GM23338 (cell line): ENCODE measurements around the gene HSPA14. TPM values are rescaled to one million over a fixed set of nuclear protein-coding genes. Genes with fewer than 3 reads are reported as not detected.
A peak's percentile ranks its signal among the peaks of the same experiment; 100 is the strongest.

Experiments used
- ATAC-seq: fragments of 200-7000 bp; cut with Tn5 transposase; 3 replicates; pipeline ENCODE4 v1.9.1; 2020
- DNase-seq: peaks from one replicate; pipeline ENCODE4 v3.0.0-alpha.2; 2015; ENCODE audit warnings: low spot score
- H2AFZ ChIP-seq: fragments of 200-600 bp; sonication (generic); 2 replicates; pipeline ENCODE4 v1.8.0; 2016; ENCODE audit warnings: antibody characterized with exemption, mild to moderate bottlenecking, moderate library complexity
- H3F3A ChIP-seq: fragments of 200-600 bp; sonication (generic); replicated peaks from 2 replicates; pipeline ENCODE4 v1.8.0; 2017; ENCODE audit warnings: antibody characterized with exemption, mixed run types, low read depth
- H3K27ac ChIP-seq: fragments of 200-600 bp; sonication (generic); 2 replicates; pipeline ENCODE4 v1.6.1; 2016; ENCODE audit warnings: low read depth
- H3K27me3 ChIP-seq: fragments of 200-600 bp; sonication (generic); 2 replicates; pipeline ENCODE4 v1.8.0; 2016; ENCODE audit warnings: mild to moderate bottlenecking, mixed run types, moderate library complexity; ENCODE audit not compliant: insufficient read depth
- H3K36me3 ChIP-seq: fragments of 200-600 bp; sonication (generic); 2 replicates; pipeline ENCODE4 v1.8.0; 2016; ENCODE audit warnings: mild to moderate bottlenecking; ENCODE audit not compliant: insufficient read depth
- H3K4me1 ChIP-seq: fragments of 200-600 bp; sonication (generic); 2 replicates; pipeline ENCODE4 v1.8.0; 2016; ENCODE audit warnings: mild to moderate bottlenecking, moderate library complexity; ENCODE audit not compliant: insufficient read depth
- H3K4me2 ChIP-seq: fragments of 200-600 bp; sonication (generic); 2 replicates; pipeline ENCODE4 v1.7.1; 2017; ENCODE audit warnings: mixed run types
- H3K4me3 ChIP-seq: fragments of 200-600 bp; sonication (generic); 2 replicates; pipeline ENCODE4 v1.6.1; 2016; ENCODE audit warnings: mixed run types
- H3K79me2 ChIP-seq: fragments of 200-600 bp; sonication (generic); replicated peaks from 2 replicates; pipeline ENCODE4 v1.8.0; 2017; ENCODE audit warnings: mild to moderate bottlenecking; ENCODE audit not compliant: insufficient read depth
- H3K9me2 ChIP-seq: fragments of 200-600 bp; sonication (generic); 2 replicates; pipeline ENCODE4 v1.8.0; 2017; ENCODE audit not compliant: insufficient read depth
- H4K20me1 ChIP-seq: fragments of 200-600 bp; sonication (generic); replicated peaks from 2 replicates; pipeline ENCODE4 v1.8.0; 2017; ENCODE audit warnings: mild to moderate bottlenecking; ENCODE audit not compliant: insufficient read depth
- H3K27ac Mint-ChIP-seq: 2 replicates; pipeline ENCODE4 v1.8.0; 2020; ENCODE audit warnings: inconsistent platforms, mild to moderate bottlenecking, moderate library complexity, mixed read lengths
- H3K27me3 Mint-ChIP-seq: 3 replicates; pipeline ENCODE4 v1.8.0; 2022; ENCODE audit warnings: low read depth, mild to moderate bottlenecking, moderate library complexity, mixed read lengths, inconsistent platforms; ENCODE audit not compliant: insufficient read depth, poor library complexity
- H3K36me3 Mint-ChIP-seq: 3 replicates; pipeline ENCODE4 v1.8.0; 2021; ENCODE audit warnings: low read depth, mild to moderate bottlenecking, inconsistent platforms, moderate library complexity, mixed read lengths
- H3K4me1 Mint-ChIP-seq: 3 replicates; pipeline ENCODE4 v1.8.0; 2020; ENCODE audit warnings: mild to moderate bottlenecking, inconsistent platforms, mixed read lengths
- H3K4me3 Mint-ChIP-seq: 3 replicates; pipeline ENCODE4 v1.8.0; 2021; ENCODE audit warnings: moderate library complexity, mild to moderate bottlenecking, inconsistent platforms, mixed read lengths
- H3K9me3 Mint-ChIP-seq: 3 replicates; pipeline ENCODE4 v1.8.0; 2020; ENCODE audit warnings: moderate library complexity, mild to moderate bottlenecking, inconsistent platforms, mixed read lengths
- CREB1 ChIP-seq: fragments of 250-450 bp; sonication (Bioruptor Pico); IDR thresholded peaks from 2 replicates; pipeline ENCODE4 v1.5.0; 2020; ENCODE audit warnings: low read depth, mild to moderate bottlenecking, moderate library complexity
- ETS1 ChIP-seq: IDR thresholded peaks from 2 replicates; pipeline ENCODE4 v1.6.1; 2016; ENCODE audit warnings: antibody characterized with exemption
- POLR2AphosphoS5 ChIP-seq: IDR thresholded peaks from 2 replicates; pipeline ENCODE4 v1.6.1; 2016; ENCODE audit warnings: antibody characterized with exemption, low read depth
- long read RNA-seq: library from polyadenylated mRNA; unstranded; transcript quantifications from one replicate; pipeline ENCODE4 v2.0.0, GENCODE V29; 2020; ENCODE audit not compliant: unreplicated experiment
- polyA plus RNA-seq: library from polyadenylated mRNA; unstranded; fragments of >200 nt; fragmentation: Nextera tagmentation; extraction: Ambion mirVana; gene quantifications from 2 replicates; pipeline ENCODE4 v1.2.1, GENCODE V29; 2016
- total RNA-seq: library from RNA; depleted of rRNA; stranded (reverse); fragments of >200 nt; shearing (Covaris generic); gene quantifications from 2 replicates; pipeline ENCODE4 v1.2.3, GENCODE V29; 2014; rRNA removed
- TF ChIP-seq, protein P1 (sequence below): fragments of 250-450 bp; sonication (Bioruptor Pico); IDR thresholded peaks from 2 replicates; pipeline ENCODE4 v1.5.0; 2020; ENCODE audit warnings: mild to moderate bottlenecking, moderate library complexity

HSPA14 gene, protein sequence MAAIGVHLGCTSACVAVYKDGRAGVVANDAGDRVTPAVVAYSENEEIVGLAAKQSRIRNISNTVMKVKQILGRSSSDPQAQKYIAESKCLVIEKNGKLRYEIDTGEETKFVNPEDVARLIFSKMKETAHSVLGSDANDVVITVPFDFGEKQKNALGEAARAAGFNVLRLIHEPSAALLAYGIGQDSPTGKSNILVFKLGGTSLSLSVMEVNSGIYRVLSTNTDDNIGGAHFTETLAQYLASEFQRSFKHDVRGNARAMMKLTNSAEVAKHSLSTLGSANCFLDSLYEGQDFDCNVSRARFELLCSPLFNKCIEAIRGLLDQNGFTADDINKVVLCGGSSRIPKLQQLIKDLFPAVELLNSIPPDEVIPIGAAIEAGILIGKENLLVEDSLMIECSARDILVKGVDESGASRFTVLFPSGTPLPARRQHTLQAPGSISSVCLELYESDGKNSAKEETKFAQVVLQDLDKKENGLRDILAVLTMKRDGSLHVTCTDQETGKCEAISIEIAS
- total RNA-seq: 32.4 and 35.8 TPM in 2 replicates
- polyA plus RNA-seq: 46.5 and 48.1 TPM in 2 replicates
- long read RNA-seq, transcript HSPA14-201 (14 exons, 1,904 nt): major isoform, 28 of 69 reads
- long read RNA-seq, partial matches to known transcripts: 32 of 69 reads
- long read RNA-seq, other reads (novel, unspliced or antisense): 9 of 69 reads

DNA sequence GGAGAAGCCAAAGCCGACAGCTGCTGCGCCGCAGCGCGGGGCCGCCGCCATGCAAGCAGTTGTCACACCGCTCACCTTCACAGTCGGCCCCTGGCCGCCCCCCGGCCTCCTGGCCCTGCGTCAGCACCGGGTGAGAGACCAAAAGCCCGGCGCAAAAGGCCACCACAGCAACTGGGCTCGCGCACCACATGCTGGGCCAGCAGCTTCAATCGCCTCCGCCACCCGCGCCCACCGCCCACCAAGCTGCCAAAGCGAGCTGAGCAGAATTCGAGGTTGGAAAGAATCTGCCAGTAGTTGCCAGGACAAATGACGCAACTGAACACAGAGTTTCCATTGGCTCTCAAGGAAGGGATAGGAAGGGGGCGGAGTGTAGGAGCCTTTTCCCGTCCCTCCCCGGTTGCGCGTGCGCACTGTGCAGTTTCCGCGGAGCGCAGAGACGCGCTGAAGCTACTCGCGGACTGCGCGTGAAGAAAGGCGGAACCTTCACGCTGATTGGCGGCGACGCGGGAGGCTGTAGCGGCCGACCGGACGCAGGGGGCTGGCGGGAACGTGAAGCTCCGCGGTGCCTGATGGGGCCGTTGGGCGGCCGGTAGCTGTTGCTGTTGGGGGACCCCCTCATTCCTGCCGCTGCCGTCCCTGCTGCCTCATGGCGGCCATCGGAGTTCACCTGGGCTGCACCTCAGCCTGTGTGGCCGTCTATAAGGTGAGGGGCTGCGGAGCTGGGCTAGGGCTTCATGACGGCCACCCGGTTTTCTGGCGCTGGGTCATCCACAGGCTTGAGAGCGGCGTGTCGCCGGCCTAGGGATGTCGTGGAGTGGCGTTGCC, at the start of gene HSPA14, which contains the start of the genes CDNF and MSANTD7:
TSS of gene HSPA14 (plus strand) at position 550 of the 825 bp plus-strand sequence. CDS start at position 647, 97 bp downstream.
TSS of gene CDNF (minus strand) at position 281 of the 825 bp plus-strand sequence. CDS start at position 190, 91 bp downstream.
TSS of gene MSANTD7 (plus strand) at position 550 of the 825 bp plus-strand sequence. CDS start 3,979 bp downstream, outside the sequence.
- peak within 1 kb of the TSS; percentile 95 for H3K4me3 Mint-ChIP-seq
- H3K4me3 ChIP-seq: peak within 1 kb of the TSS; percentile 97

More for the DNA sequence above, at the start of gene HSPA14, which contains the start of the genes CDNF and MSANTD7:
- TF ChIP-seq CREB1 (CRISPR knock-in tag): peak; percentile 94
- peak; percentile 63; the same call in 1 of the 2 replicates for TF ChIP-seq ETS1
- TF ChIP-seq, protein P1, sequence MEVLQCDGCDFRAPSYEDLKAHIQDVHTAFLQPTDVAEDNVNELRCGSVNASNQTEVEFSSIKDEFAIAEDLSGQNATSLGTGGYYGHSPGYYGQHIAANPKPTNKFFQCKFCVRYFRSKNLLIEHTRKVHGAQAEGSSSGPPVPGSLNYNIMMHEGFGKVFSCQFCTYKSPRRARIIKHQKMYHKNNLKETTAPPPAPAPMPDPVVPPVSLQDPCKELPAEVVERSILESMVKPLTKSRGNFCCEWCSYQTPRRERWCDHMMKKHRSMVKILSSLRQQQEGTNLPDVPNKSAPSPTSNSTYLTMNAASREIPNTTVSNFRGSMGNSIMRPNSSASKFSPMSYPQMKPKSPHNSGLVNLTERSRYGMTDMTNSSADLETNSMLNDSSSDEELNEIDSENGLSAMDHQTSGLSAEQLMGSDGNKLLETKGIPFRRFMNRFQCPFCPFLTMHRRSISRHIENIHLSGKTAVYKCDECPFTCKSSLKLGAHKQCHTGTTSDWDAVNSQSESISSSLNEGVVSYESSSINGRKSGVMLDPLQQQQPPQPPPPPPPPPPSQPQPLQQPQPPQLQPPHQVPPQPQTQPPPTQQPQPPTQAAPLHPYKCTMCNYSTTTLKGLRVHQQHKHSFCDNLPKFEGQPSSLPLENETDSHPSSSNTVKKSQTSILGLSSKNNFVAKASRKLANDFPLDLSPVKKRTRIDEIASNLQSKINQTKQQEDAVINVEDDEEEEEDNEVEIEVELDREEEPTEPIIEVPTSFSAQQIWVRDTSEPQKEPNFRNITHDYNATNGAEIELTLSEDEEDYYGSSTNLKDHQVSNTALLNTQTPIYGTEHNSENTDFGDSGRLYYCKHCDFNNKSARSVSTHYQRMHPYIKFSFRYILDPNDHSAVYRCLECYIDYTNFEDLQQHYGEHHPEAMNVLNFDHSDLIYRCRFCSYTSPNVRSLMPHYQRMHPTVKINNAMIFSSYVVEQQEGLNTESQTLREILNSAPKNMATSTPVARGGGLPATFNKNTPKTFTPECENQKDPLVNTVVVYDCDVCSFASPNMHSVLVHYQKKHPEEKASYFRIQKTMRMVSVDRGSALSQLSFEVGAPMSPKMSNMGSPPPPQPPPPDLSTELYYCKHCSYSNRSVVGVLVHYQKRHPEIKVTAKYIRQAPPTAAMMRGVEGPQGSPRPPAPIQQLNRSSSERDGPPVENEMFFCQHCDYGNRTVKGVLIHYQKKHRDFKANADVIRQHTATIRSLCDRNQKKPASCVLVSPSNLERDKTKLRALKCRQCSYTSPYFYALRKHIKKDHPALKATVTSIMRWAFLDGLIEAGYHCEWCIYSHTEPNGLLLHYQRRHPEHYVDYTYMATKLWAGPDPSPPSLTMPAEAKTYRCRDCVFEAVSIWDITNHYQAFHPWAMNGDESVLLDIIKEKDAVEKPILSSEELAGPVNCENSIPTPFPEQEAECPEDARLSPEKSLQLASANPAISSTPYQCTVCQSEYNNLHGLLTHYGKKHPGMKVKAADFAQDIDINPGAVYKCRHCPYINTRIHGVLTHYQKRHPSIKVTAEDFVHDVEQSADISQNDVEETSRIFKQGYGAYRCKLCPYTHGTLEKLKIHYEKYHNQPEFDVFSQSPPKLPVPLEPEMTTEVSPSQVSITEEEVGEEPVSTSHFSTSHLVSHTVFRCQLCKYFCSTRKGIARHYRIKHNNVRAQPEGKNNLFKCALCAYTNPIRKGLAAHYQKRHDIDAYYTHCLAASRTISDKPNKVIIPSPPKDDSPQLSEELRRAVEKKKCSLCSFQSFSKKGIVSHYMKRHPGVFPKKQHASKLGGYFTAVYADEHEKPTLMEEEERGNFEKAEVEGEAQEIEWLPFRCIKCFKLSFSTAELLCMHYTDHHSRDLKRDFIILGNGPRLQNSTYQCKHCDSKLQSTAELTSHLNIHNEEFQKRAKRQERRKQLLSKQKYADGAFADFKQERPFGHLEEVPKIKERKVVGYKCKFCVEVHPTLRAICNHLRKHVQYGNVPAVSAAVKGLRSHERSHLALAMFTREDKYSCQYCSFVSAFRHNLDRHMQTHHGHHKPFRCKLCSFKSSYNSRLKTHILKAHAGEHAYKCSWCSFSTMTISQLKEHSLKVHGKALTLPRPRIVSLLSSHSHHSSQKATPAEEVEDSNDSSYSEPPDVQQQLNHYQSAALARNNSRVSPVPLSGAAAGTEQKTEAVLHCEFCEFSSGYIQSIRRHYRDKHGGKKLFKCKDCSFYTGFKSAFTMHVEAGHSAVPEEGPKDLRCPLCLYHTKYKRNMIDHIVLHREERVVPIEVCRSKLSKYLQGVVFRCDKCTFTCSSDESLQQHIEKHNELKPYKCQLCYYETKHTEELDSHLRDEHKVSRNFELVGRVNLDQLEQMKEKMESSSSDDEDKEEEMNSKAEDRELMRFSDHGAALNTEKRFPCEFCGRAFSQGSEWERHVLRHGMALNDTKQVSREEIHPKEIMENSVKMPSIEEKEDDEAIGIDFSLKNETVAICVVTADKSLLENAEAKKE: no peak
- TF ChIP-seq POLR2AphosphoS5: peak; percentile 87
- Mint-ChIP-seq H3K27ac (peak within 1 kb of the TSS; percentile 98), H3K9me3 (no peaks in the 10 kb centered on the region; the same call in 2 of the 3 replicates), H3K27me3 (peaks cover 6% of the 10 kb centered on the region), H3K4me1 (peaks cover 16% of the 10 kb centered on the region), H3K36me3 (peaks cover 35% of the 10 kb centered on the region)
- ATAC-seq: peak; percentile 89
- H3K27me3 ChIP-seq: no peaks in the 10 kb centered on the region
- H3F3A ChIP-seq: no peaks in the 10 kb centered on the region
- peaks cover 5% of the 10 kb centered on the region; the same call in 1 of the 2 replicates for H4K20me1 ChIP-seq
- H3K36me3 ChIP-seq: peaks cover 28% of the 10 kb centered on the region
- peak within 1 kb of the TSS; percentile 86 for H2AFZ ChIP-seq
- H3K27ac ChIP-seq: peak within 1 kb of the TSS; percentile 96
- peak; percentile 99 for DNase-seq
- H3K4me1 ChIP-seq: peaks cover 7% of the 10 kb centered on the region
- no peaks in the 10 kb centered on the region for H3K9me2 ChIP-seq
- H3K4me2 ChIP-seq: peak within 1 kb of the TSS; percentile 99
- H3K79me2 ChIP-seq: peaks cover 40% of the 10 kb centered on the region
